ENCODE results near the gene SH2D6.

SH2D6 gene

GRCh38 chr2:85376291-85377065, 42.0 kb upstream of the SH2D6 start:
- Histone ChIP-seq H2AFZ (ENCODE audit: low read depth, low read length) (no peak overlapping the region), H3K4me2 (ENCODE audit: low read length, poor library complexity, severe bottlenecking) (no peak overlapping the region), H2AK5ac (ENCODE audit: low read length, severe bottlenecking) (no peak overlapping the region), H3K23ac (ENCODE audit: low read length in 2 of 2) (no peak overlapping the region), H3K27me3 (ENCODE audit: control insufficient read depth in 1 of 2, insufficient read depth in 1 of 2, low read length in 2 of 2) (no peaks in the 10 kb centered on the region), H3K9ac (ENCODE audit: low read length) (peak overlapping the region; percentile 30), H4K91ac (ENCODE audit: low read length) (no peak overlapping the region), H3K18ac (ENCODE audit: low read depth in 1 of 2, low read length in 2 of 2) (no peak overlapping the region), H3K36me3 (ENCODE audit: control insufficient read depth in 1 of 2, insufficient read depth in 2 of 2, low read depth in 1 of 2, low read length in 2 of 2) (peaks cover 15 to 50% of the 10 kb centered on the region in 2 experiments), H3K14ac (ENCODE audit: low read length in 2 of 2) (peak overlapping the region in 1 of 2 experiments; percentile 48), H2BK120ac (ENCODE audit: low read depth, low read length) (no peak overlapping the region), H4K8ac (ENCODE audit: low read length) (no peak overlapping the region), H2BK12ac (ENCODE audit: low read length in 2 of 2) (no peak overlapping the region), H2BK5ac (ENCODE audit: low read depth, low read length, poor library complexity, severe bottlenecking) (no peak overlapping the region), H3K27ac (ENCODE audit: low read length, poor library complexity, severe bottlenecking) (no peak overlapping the region), H3K9me3 (ENCODE audit: control insufficient read depth, low read length) (peaks cover 8% of the 10 kb centered on the region), H3K4ac (ENCODE audit: low read depth in 1 of 2, low read length in 2 of 2) (no peak overlapping the region), H3K4me3 (ENCODE audit: insufficient read depth in 1 of 2, low read depth in 1 of 2, low read length in 2 of 2) (peak overlapping the region in 1 of 2 experiments; percentile 45), H2BK15ac (ENCODE audit: low read depth, poor library complexity, severe bottlenecking) (no peak overlapping the region), H3K4me1 (ENCODE audit: control insufficient read depth, insufficient read depth, low read depth, low read length) (no peaks in the 10 kb centered on the region), H3K79me1 (replicated peaks; ENCODE audit: low read length, poor library complexity, severe bottlenecking) (no peaks in the 10 kb centered on the region)
- 98% methylated on average over 5 of the region's 5 CpGs for WGBS
- DNase-seq, result peak; percentile 7

- Histone ChIP-seq H3K9me3 (ENCODE audit: control insufficient read depth, low read length) (peaks cover 8% of the 10 kb centered on the region), H3K18ac (ENCODE audit: low read depth in 1 of 2, low read length in 2 of 2) (no peak overlapping the region), H2BK5ac (ENCODE audit: low read depth, low read length, poor library complexity, severe bottlenecking) (no peak overlapping the region), H2BK120ac (ENCODE audit: low read depth, low read length) (no peak overlapping the region), H2BK12ac (ENCODE audit: low read length in 2 of 2) (no peak overlapping the region), H4K8ac (ENCODE audit: low read length) (no peak overlapping the region), H3K79me1 (replicated peaks; ENCODE audit: low read length, poor library complexity, severe bottlenecking) (no peaks in the 10 kb centered on the region), H3K14ac (ENCODE audit: low read length in 2 of 2) (no peak overlapping the region), H3K36me3 (ENCODE audit: control insufficient read depth in 1 of 2, insufficient read depth in 2 of 2, low read depth in 1 of 2, low read length in 2 of 2) (peaks cover 13 to 49% of the 10 kb centered on the region in 2 experiments), H3K27ac (ENCODE audit: low read length, poor library complexity, severe bottlenecking) (no peak overlapping the region), H2BK15ac (ENCODE audit: low read depth, poor library complexity, severe bottlenecking) (no peak overlapping the region), H4K91ac (ENCODE audit: low read length) (no peak overlapping the region), H3K9ac (ENCODE audit: low read length) (peak overlapping the region; percentile 30), H3K23ac (ENCODE audit: low read length in 2 of 2) (no peak overlapping the region), H3K27me3 (ENCODE audit: control insufficient read depth in 1 of 2, insufficient read depth in 1 of 2, low read length in 2 of 2) (no peaks in the 10 kb centered on the region), H3K4me2 (ENCODE audit: low read length, poor library complexity, severe bottlenecking) (no peak overlapping the region), H2AK5ac (ENCODE audit: low read length, severe bottlenecking) (no peak overlapping the region), H3K4me3 (ENCODE audit: insufficient read depth in 1 of 2, low read depth in 1 of 2, low read length in 2 of 2) (peak overlapping the region in 1 of 2 experiments; percentile 45), H2AFZ (ENCODE audit: low read depth, low read length) (no peak overlapping the region), H3K4me1 (ENCODE audit: control insufficient read depth, insufficient read depth, low read depth, low read length) (no peaks in the 10 kb centered on the region), H3K4ac (ENCODE audit: low read depth in 1 of 2, low read length in 2 of 2) (no peak overlapping the region)
- 96% methylated on average over 11 of the region's 11 CpGs for WGBS
- no peak for DNase-seq
Observed at GRCh38 chr2:85377083-85377482, 41.4 kb upstream of the SH2D6 start.

- Histone ChIP-seq H3K36me3 (ENCODE audit: control insufficient read depth in 1 of 2, insufficient read depth in 2 of 2, low read depth in 1 of 2, low read length in 2 of 2) (peaks cover 18 to 46% of the 10 kb centered on the region in 2 experiments), H3K14ac (ENCODE audit: low read length in 2 of 2) (no peak overlapping the region), H3K9me3 (ENCODE audit: control insufficient read depth, low read length) (peaks cover 8% of the 10 kb centered on the region), H3K27ac (ENCODE audit: low read length, poor library complexity, severe bottlenecking) (no peak overlapping the region), H3K4me3 (ENCODE audit: insufficient read depth in 1 of 2, low read depth in 1 of 2, low read length in 2 of 2) (no peak overlapping the region), H3K4me2 (ENCODE audit: low read length, poor library complexity, severe bottlenecking) (no peak overlapping the region), H2AFZ (ENCODE audit: low read depth, low read length) (no peak overlapping the region), H3K9ac (ENCODE audit: low read length) (no peak overlapping the region), H3K27me3 (ENCODE audit: control insufficient read depth in 1 of 2, insufficient read depth in 1 of 2, low read length in 2 of 2) (no peaks in the 10 kb centered on the region), H3K23ac (ENCODE audit: low read length in 2 of 2) (no peak overlapping the region), H2BK12ac (ENCODE audit: low read length in 2 of 2) (no peak overlapping the region), H2AK5ac (ENCODE audit: low read length, severe bottlenecking) (no peak overlapping the region), H3K79me1 (replicated peaks; ENCODE audit: low read length, poor library complexity, severe bottlenecking) (no peaks in the 10 kb centered on the region), H4K91ac (ENCODE audit: low read length) (no peak overlapping the region), H3K4ac (ENCODE audit: low read depth in 1 of 2, low read length in 2 of 2) (no peak overlapping the region), H3K18ac (ENCODE audit: low read depth in 1 of 2, low read length in 2 of 2) (no peak overlapping the region), H4K8ac (ENCODE audit: low read length) (no peak overlapping the region), H2BK120ac (ENCODE audit: low read depth, low read length) (no peak overlapping the region), H2BK5ac (ENCODE audit: low read depth, low read length, poor library complexity, severe bottlenecking) (no peak overlapping the region), H3K4me1 (ENCODE audit: control insufficient read depth, insufficient read depth, low read depth, low read length) (no peaks in the 10 kb centered on the region), H2BK15ac (ENCODE audit: low read depth, poor library complexity, severe bottlenecking) (no peak overlapping the region)
- 99% methylated on average over 5 of the region's 5 CpGs for WGBS
- DNase-seq, result no peak
Observed at GRCh38 chr2:85378257-85378656, 40.3 kb upstream of the SH2D6 start.

- Histone ChIP-seq H3K9ac (ENCODE audit: low read length) (no peak overlapping the region), H3K23ac (ENCODE audit: low read length in 2 of 2) (no peak overlapping the region), H3K18ac (ENCODE audit: low read depth in 1 of 2, low read length in 2 of 2) (no peak overlapping the region), H4K8ac (ENCODE audit: low read length) (no peak overlapping the region), H3K27me3 (ENCODE audit: control insufficient read depth in 1 of 2, insufficient read depth in 1 of 2, low read length in 2 of 2) (no peaks in the 10 kb centered on the region), H2BK12ac (ENCODE audit: low read length in 2 of 2) (no peak overlapping the region), H3K4me3 (ENCODE audit: insufficient read depth in 1 of 2, low read depth in 1 of 2, low read length in 2 of 2) (no peak overlapping the region), H2AK5ac (ENCODE audit: low read length, severe bottlenecking) (no peak overlapping the region), H3K4me1 (ENCODE audit: control insufficient read depth, insufficient read depth, low read depth, low read length) (no peaks in the 10 kb centered on the region), H2BK5ac (ENCODE audit: low read depth, low read length, poor library complexity, severe bottlenecking) (no peak overlapping the region), H2BK120ac (ENCODE audit: low read depth, low read length) (no peak overlapping the region), H3K27ac (ENCODE audit: low read length, poor library complexity, severe bottlenecking) (no peak overlapping the region), H3K36me3 (ENCODE audit: control insufficient read depth in 1 of 2, insufficient read depth in 2 of 2, low read depth in 1 of 2, low read length in 2 of 2) (peaks cover 23 to 60% of the 10 kb centered on the region in 2 experiments), H3K79me1 (replicated peaks; ENCODE audit: low read length, poor library complexity, severe bottlenecking) (no peaks in the 10 kb centered on the region), H3K4me2 (ENCODE audit: low read length, poor library complexity, severe bottlenecking) (no peak overlapping the region), H4K91ac (ENCODE audit: low read length) (no peak overlapping the region), H2BK15ac (ENCODE audit: low read depth, poor library complexity, severe bottlenecking) (no peak overlapping the region), H3K14ac (ENCODE audit: low read length in 2 of 2) (no peak overlapping the region), H3K4ac (ENCODE audit: low read depth in 1 of 2, low read length in 2 of 2) (no peak overlapping the region), H2AFZ (ENCODE audit: low read depth, low read length) (no peak overlapping the region), H3K9me3 (ENCODE audit: control insufficient read depth, low read length) (peaks cover 8% of the 10 kb centered on the region)
- no peak for DNase-seq
- WGBS, result 100% methylated on average over 1 of the region's 1 CpG
Observed at GRCh38 chr2:85380048-85380447, 38.5 kb upstream of the SH2D6 start.

Measured in mesenchymal stem cell (in vitro differentiated cells and primary cell).